ENCODE results near the gene GLUD2. TPM values are rescaled to one million over a fixed set of nuclear protein-coding genes. Genes with fewer than 3 reads are reported as not detected.

The GLUD2 gene
- polyA plus RNA-seq, 1 of the 3 experiments (the other 2 are of a cell fraction) = 0.03 TPM

DNA sequence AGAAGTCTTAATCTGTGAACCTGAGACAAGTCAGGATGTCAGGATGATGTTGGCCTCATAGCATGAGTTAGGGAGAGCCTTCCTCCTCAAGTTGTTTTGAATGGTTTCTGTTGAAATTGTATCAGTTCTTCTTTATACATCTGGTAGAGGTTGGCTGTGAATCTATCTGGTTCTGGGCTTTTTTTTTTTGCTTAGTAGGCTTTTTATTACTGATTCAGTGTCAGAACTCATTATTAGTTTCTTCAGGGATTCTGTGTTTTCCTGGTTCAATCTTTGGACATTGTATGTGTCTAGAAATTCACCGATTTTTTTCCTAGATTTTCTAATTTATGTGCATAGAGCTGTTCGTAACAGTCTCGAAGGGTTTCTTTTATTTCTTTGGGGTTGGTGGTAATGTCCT lies 14.9 kb downstream of the GLUD2 start:
- Histone ChIP-seq H3K9me2 (no peaks in the 10 kb centered on the region), H3F3A (replicated peaks; ENCODE audit: insufficient read depth) (no peaks in the 10 kb centered on the region), H3K4me3 (ENCODE audit: low read depth in 2 of 2, low read length in 1 of 2) (no peak overlapping the region), H3K27me3 (ENCODE audit: insufficient read depth) (no peaks in the 10 kb centered on the region), H3K36me3 (replicated peaks in 1 of 2; ENCODE audit: control insufficient read depth in 1 of 2, insufficient read depth in 2 of 2, low read length in 1 of 2) (no peaks in the 10 kb centered on the region), H3K9ac (no peak overlapping the region), H3K4me1 (ENCODE audit: control insufficient read depth in 1 of 2, insufficient read depth in 2 of 2, low read depth in 1 of 2, low read length in 1 of 2) (no peaks in the 10 kb centered on the region), H3K4me2 (no peak overlapping the region), H3K27ac (ENCODE audit: low read depth in 2 of 2, low read length in 1 of 2) (no peak overlapping the region), H3K79me2 (ENCODE audit: insufficient read depth) (no peaks in the 10 kb centered on the region; the same call in 1 of the 2 replicates), H2AFZ (ENCODE audit: low read depth) (no peak overlapping the region), H3K9me3 (no peaks in the 10 kb centered on the region), H4K20me1 (ENCODE audit: insufficient read depth) (no peaks in the 10 kb centered on the region)
- no peak for DNase-seq
- TF ChIP-seq, protein P1, sequence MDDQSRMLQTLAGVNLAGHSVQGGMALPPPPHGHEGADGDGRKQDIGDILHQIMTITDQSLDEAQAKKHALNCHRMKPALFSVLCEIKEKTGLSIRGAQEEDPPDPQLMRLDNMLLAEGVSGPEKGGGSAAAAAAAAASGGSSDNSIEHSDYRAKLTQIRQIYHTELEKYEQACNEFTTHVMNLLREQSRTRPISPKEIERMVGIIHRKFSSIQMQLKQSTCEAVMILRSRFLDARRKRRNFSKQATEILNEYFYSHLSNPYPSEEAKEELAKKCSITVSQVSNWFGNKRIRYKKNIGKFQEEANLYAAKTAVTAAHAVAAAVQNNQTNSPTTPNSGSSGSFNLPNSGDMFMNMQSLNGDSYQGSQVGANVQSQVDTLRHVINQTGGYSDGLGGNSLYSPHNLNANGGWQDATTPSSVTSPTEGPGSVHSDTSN (IDR thresholded peaks at IDR 0.05) = no peak
- TF ChIP-seq EZH2phosphoT487 (IDR thresholded peaks at IDR 0.05; ENCODE audit: borderline replicate concordance, low read depth) = no peak
- no peak for TF ChIP-seq SIN3A (IDR thresholded peaks at IDR 0.05; ENCODE audit: borderline replicate concordance, low read depth, low read length)
- no peak for TF ChIP-seq ELF1 (IDR thresholded peaks at IDR 0.05)
- TF ChIP-seq, protein P2, sequence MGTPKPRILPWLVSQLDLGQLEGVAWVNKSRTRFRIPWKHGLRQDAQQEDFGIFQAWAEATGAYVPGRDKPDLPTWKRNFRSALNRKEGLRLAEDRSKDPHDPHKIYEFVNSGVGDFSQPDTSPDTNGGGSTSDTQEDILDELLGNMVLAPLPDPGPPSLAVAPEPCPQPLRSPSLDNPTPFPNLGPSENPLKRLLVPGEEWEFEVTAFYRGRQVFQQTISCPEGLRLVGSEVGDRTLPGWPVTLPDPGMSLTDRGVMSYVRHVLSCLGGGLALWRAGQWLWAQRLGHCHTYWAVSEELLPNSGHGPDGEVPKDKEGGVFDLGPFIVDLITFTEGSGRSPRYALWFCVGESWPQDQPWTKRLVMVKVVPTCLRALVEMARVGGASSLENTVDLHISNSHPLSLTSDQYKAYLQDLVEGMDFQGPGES (IDR thresholded peaks at IDR 0.05; ENCODE audit: low read depth, low read length) = no peak
- no peak for TF ChIP-seq NRF1 (IDR thresholded peaks at IDR 0.05; ENCODE audit: low read depth, low read length)
- no peak for TF ChIP-seq RCOR1 (IDR thresholded peaks at IDR 0.05; ENCODE audit: low read length)
- TF ChIP-seq TCF12 (IDR thresholded peaks at IDR 0.05) = no peak
- CTCF ChIA-PET = no interaction called here
- WGBS (ENCODE audit: low lambda C conversion rate) = 7% methylated on average over 3 of the region's 3 CpGs
- POLR2A ChIA-PET = no interaction called here

DNA sequence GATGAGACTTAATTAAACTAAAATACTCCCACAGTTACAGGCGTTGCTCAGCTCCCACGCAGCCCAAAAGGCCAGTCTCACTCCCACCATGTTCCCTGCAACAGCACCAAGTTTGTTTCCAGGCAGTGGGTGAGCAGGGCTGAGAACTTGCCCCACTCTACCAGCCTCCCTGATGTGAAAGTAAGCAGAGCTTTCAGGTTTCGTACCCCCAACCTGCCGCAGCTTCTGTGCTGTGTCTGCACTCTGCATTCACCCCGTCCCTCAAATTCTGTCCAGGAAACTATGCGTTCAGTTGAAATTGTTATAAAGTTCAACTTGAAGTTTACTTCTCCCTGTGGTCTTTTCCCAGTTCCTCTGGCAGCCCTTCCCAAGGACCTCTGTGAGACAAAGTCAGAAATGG lies 17.2 kb downstream of the GLUD2 start:
- POLR2A ChIA-PET = no interaction called here

More for the DNA sequence above, 17.2 kb downstream of the GLUD2 start:
- Histone ChIP-seq H3K36me3 (replicated peaks in 1 of 2; ENCODE audit: control insufficient read depth in 1 of 2, insufficient read depth in 2 of 2, low read length in 1 of 2) (no peaks in the 10 kb centered on the region), H2AFZ (ENCODE audit: low read depth) (no peak overlapping the region), H3K9me3 (no peaks in the 10 kb centered on the region), H3K4me2 (no peak overlapping the region), H3K79me2 (ENCODE audit: insufficient read depth) (no peaks in the 10 kb centered on the region; the same call in 1 of the 2 replicates), H3K9ac (no peak overlapping the region), H3K27me3 (ENCODE audit: insufficient read depth) (no peaks in the 10 kb centered on the region), H3K4me3 (ENCODE audit: low read depth in 2 of 2, low read length in 1 of 2) (no peak overlapping the region), H3K27ac (ENCODE audit: low read depth in 2 of 2, low read length in 1 of 2) (no peak overlapping the region), H3K9me2 (no peaks in the 10 kb centered on the region), H3K4me1 (ENCODE audit: control insufficient read depth in 1 of 2, insufficient read depth in 2 of 2, low read depth in 1 of 2, low read length in 1 of 2) (no peaks in the 10 kb centered on the region), H3F3A (replicated peaks; ENCODE audit: insufficient read depth) (no peaks in the 10 kb centered on the region), H4K20me1 (ENCODE audit: insufficient read depth) (no peaks in the 10 kb centered on the region)
- no peak for DNase-seq
- TF ChIP-seq RFX5 (IDR thresholded peaks at IDR 0.05; ENCODE audit: low read length) (no peak), POLR2AphosphoS5 (IDR thresholded peaks at IDR 0.05; ENCODE audit: low read depth, low read length) (no peak), GATA2 (CRISPR knock-in tag; IDR thresholded peaks at IDR 0.05) (no peak), SMC3 (IDR thresholded peaks at IDR 0.05; ENCODE audit: low read depth, low read length) (no peak), ZBTB33 (IDR thresholded peaks at IDR 0.05; ENCODE audit: borderline replicate concordance, low read depth) (no peak), ELF1 (IDR thresholded peaks at IDR 0.05) (no peak), TAF1 (IDR thresholded peaks at IDR 0.05; ENCODE audit: borderline replicate concordance, low read depth, low read length) (no peak), FOSL2 (IDR thresholded peaks at IDR 0.05; ENCODE audit: borderline replicate concordance, low read depth) (no peak), MXI1 (IDR thresholded peaks at IDR 0.05; ENCODE audit: low read depth, low read length) (no peak), RCOR1 (IDR thresholded peaks at IDR 0.05; ENCODE audit: low read length) (no peak), GABPA (IDR thresholded peaks at IDR 0.05; ENCODE audit: low read depth) (no peak), REST (IDR thresholded peaks at IDR 0.05; ENCODE audit: low read depth, low read length) (no peak), FOXM1 (IDR thresholded peaks at IDR 0.05; ENCODE audit: low read depth) (no peak), EZH2phosphoT487 (IDR thresholded peaks at IDR 0.05; ENCODE audit: borderline replicate concordance, low read depth) (no peak), RAD21 (IDR thresholded peaks at IDR 0.05; ENCODE audit: low read length) (no peak)
- TF ChIP-seq, protein P3, sequence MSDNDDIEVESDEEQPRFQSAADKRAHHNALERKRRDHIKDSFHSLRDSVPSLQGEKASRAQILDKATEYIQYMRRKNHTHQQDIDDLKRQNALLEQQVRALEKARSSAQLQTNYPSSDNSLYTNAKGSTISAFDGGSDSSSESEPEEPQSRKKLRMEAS (IDR thresholded peaks at IDR 0.05; ENCODE audit: low read depth) = no peak
- 16% methylated on average over 6 of the region's 6 CpGs for WGBS (ENCODE audit: low lambda C conversion rate)
- CTCF ChIA-PET = no interaction called here

All from SK-N-SH (cell line).